Muscle of leg (tissue), 11 donors: Measurements from ENCODE around the gene SFXN4. TPM values are rescaled to one million over a fixed set of nuclear protein-coding genes. Genes with fewer than 3 reads are reported as not detected.

Experiments used
- DNase-seq: peaks from one replicate; pipeline ENCODE4 v3.0.0; 2013
- H3K27ac ChIP-seq: one replicate; pipeline ENCODE4 v1.5.1; 2013; ENCODE audit warnings: mild to moderate bottlenecking, low read length, control low read depth
- H3K27me3 ChIP-seq: one replicate; pipeline ENCODE4 v1.6.1; 2013; ENCODE audit warnings: low read length; ENCODE audit not compliant: control insufficient read depth, insufficient read depth
- H3K36me3 ChIP-seq: one replicate; pipeline ENCODE4 v1.6.1; 2013; ENCODE audit warnings: low read length; ENCODE audit not compliant: control insufficient read depth, insufficient read depth
- H3K4me1 ChIP-seq: one replicate; pipeline ENCODE4 v1.6.1; 2013; ENCODE audit warnings: low read length; ENCODE audit not compliant: control insufficient read depth, insufficient read depth
- H3K4me3 ChIP-seq: one replicate; pipeline ENCODE4 v1.5.1; 2013; ENCODE audit warnings: low read length, control low read depth
- H3K9me3 ChIP-seq: replicated peaks from 2 replicates; pipeline ENCODE4 v1.6.1; 2013; ENCODE audit warnings: low read depth, low read length; ENCODE audit not compliant: control insufficient read depth
- WGBS: methylation state at CpG from one replicate; pipeline ENCODE4 v1.1.5; 2013; ENCODE audit warnings: missing lambda C conversion rate; ENCODE audit not compliant: insufficient coverage; 5-methylcytosine and 5-hydroxymethylcytosine counted together
- polyA plus RNA-seq, 8 donors: library from polyadenylated mRNA; unstranded; fragments of 120-200 nt; gene quantifications; one replicate each; pipeline versions ENCODE4 v1.2.1 to v1.2.3, GENCODE V29; 2013; ENCODE audit warnings: inconsistent platforms in 1 of 8, low replicate concordance in 1 of 8; ENCODE audit not compliant: insufficient read length in 8 of 8, insufficient read depth in 1 of 8
- total RNA-seq: library from RNA; stranded (reverse); fragments of 120-200 nt; gene quantifications from one replicate; pipeline ENCODE4 v1.2.4, GENCODE V29; 2013

Gene SFXN4
- total and polyA plus RNA-seq, 9 donors, result 18.6 to 29.7 (median 20.5) TPM

GRCh38 chr10:119207713-119208552 lies 42.4 kb upstream of the SFXN4 start:
- peak; percentile 89 for DNase-seq
- H3K36me3 ChIP-seq, result no peaks in the 10 kb centered on the region
- H3K4me1 ChIP-seq, result peaks cover 33% of the 10 kb centered on the region
- H3K9me3 ChIP-seq, result no peaks in the 10 kb centered on the region
- H3K27me3 ChIP-seq, result no peaks in the 10 kb centered on the region
- WGBS, result under 1% methylated on average over 56 of the region's 62 CpGs
- peak overlapping the region; percentile 59 for H3K4me3 ChIP-seq
- H3K27ac ChIP-seq, result peak overlapping the region; percentile 90

DNA sequence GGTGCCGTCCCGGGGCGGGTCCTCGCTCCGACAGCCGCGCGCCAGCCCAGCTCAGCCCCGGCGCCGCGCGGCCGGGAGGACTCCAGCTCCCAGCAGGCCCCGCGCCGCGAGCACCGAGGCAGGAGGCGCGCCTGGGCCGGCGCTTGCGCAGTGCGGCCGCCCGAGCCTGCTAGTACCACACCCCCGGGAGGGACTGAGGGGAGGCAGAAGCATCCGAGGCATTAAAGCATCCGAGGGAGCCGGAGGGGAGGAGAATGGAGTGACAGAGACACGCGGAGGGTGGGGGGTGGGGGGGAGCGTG lies 41.8 kb upstream of the SFXN4 start, which contains the start of gene GRK5:
Gene GRK5, plus strand, starts transcription at position 206 of the 301 bp plus-strand sequence. CDS start 347 bp downstream, outside the sequence.
- 0% methylated on average over 19 of the region's 34 CpGs for WGBS
- Histone ChIP-seq H3K9me3 (no peaks in the 10 kb centered on the region), H3K4me1 (peaks cover 29% of the 10 kb centered on the region), H3K27me3 (no peaks in the 10 kb centered on the region), H3K36me3 (no peaks in the 10 kb centered on the region), H3K4me3 (peak within 1 kb of the TSS; percentile 59), H3K27ac (peak within 1 kb of the TSS; percentile 90)
- DNase-seq, result peak; percentile 99

DNA sequence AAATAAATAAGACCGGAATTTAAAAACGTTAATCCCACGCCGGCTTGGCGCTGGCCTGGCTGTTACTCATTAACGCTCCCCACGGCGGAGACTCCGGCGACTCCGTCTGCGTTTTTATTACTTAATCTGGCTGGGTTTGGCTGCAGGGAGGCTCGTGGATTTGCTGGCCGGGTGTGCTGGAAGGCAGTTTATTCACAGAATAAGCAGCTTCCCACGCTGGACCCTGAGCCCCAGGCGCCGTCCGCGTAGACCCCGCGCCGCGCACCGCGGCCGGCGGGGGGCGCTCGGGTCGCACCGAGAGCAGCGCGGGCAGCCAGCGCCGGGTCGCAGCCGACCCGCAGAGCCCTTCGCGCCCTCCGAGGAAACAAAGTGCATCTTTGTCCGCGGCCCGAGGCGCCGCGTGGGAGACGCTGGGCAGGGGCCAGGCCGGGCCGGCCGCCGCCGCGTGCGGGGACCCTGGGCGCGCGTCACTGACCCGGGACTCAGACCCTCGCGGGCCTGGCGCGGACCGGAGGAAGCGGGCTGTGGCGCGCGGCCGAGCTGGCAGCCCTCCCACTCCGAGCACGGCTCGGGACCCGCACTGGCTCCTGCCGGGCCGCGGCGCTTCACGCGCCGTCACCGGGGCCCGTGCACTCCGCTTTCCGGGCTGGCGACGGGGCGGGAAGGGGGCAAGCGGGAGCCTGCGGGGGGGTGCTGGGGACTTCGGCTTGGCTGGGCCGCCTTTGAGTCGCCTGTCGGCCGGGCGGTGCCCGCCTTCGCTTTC lies 41.3 kb upstream of the SFXN4 start:
- peaks cover 28% of the 10 kb centered on the region for H3K4me1 ChIP-seq

GRCh38 chr10:119205894-119206602 lies 40.5 kb upstream of the SFXN4 start:
- H3K27ac ChIP-seq, result peak overlapping the region; percentile 90
- peaks cover 25% of the 10 kb centered on the region for H3K4me1 ChIP-seq
- 42% methylated on average over 13 of the region's 17 CpGs for WGBS

More for the DNA sequence above, 41.3 kb upstream of the SFXN4 start:
- under 1% methylated on average over 89 of the region's 97 CpGs for WGBS
- H3K27ac ChIP-seq, result peak overlapping the region; percentile 90
- no peaks in the 10 kb centered on the region for H3K27me3 ChIP-seq
- peak overlapping the region; percentile 41 for H3K4me3 ChIP-seq
- no peaks in the 10 kb centered on the region for H3K36me3 ChIP-seq
- H3K9me3 ChIP-seq, result no peaks in the 10 kb centered on the region
- peak; percentile 88 for DNase-seq

DNA sequence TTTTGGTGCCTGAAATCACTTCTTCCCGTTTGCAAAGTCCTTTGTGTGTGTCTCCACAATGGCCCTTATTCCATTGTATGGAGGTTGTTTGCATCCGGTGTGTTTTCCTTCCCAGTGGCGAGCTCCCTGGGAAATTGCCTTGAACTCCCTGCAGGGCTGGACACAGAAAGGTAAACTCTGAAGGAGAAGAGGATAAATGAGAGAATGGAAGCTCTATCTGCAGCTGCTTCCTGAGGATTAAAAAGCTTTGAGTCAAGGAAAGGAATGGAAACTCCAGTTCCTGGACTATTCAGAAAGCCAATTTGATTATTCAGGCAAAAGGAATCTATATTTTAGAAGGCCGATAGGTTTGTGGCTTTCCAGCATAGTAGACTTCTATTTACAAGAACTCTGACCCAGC lies 37.5 kb upstream of the SFXN4 start:
- no peak overlapping the region for H3K4me3 ChIP-seq
- peak; percentile 54 for DNase-seq
- H3K27ac ChIP-seq, result peak overlapping the region; percentile 55
- H3K27me3 ChIP-seq, result peaks cover 9% of the 10 kb centered on the region
- H3K36me3 ChIP-seq, result no peaks in the 10 kb centered on the region
- 47% methylated on average over 2 of the region's 4 CpGs for WGBS
- peaks cover 14% of the 10 kb centered on the region for H3K4me1 ChIP-seq
- no peaks in the 10 kb centered on the region for H3K9me3 ChIP-seq

More at GRCh38 chr10:119205894-119206602, 40.5 kb upstream of the SFXN4 start:
- H3K9me3 ChIP-seq, result no peaks in the 10 kb centered on the region
- no peaks in the 10 kb centered on the region for H3K36me3 ChIP-seq
- DNase-seq, result peak; percentile 71
- H3K27me3 ChIP-seq, result no peaks in the 10 kb centered on the region
- peak overlapping the region; percentile 36 for H3K4me3 ChIP-seq

- DNase-seq, result no peak
- H3K4me3 ChIP-seq, result no peak overlapping the region
- no CpG with 5 or more reads among the region's 1 CpG for WGBS
- peaks cover 9% of the 10 kb centered on the region for H3K27me3 ChIP-seq
- H3K27ac ChIP-seq, result no peak overlapping the region
- H3K36me3 ChIP-seq, result no peaks in the 10 kb centered on the region
- peaks cover 9% of the 10 kb centered on the region for H3K4me1 ChIP-seq
- no peaks in the 10 kb centered on the region for H3K9me3 ChIP-seq
These were observed 35.7 kb upstream of the SFXN4 start for GRCh38 chr10:119201233-119201632.

DNA sequence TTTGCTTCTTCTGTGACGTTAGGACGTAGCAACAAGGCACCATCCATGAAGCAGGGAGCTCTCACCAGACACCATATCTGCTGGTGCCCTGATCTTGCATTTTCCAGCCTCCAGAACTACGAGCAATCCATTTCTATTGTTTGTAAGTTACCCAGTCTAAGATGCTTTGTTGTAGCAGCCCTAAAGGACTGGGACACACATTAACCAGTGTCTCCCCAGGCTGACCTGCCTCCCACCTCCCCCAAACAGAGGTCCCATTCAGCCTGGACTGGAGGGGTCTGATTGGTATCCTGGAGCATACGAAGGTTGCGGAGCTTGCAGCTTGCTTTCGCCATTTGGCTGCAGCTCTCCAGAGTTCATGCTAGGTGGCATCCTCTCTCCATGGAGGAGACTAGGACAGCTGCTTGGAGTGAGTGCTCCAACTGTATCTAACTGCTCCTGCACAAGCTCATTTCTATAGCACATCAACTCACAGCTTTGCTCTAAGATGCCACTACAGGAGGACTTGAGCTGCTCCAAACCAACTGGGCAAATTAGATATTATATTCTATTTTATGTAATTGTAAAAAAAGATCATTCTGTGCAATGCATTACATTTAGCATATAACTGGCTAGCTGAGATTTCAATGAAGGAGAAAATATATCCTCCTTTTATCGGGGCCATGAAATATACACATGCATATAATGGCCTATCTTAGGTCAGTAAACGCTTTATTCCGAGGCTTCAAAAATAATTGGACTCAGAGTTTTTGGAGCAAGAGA lies 33.9 kb upstream of the SFXN4 start:
- DNase-seq, result peak; percentile 93
- 35% methylated on average over 6 of the region's 9 CpGs for WGBS

DNA sequence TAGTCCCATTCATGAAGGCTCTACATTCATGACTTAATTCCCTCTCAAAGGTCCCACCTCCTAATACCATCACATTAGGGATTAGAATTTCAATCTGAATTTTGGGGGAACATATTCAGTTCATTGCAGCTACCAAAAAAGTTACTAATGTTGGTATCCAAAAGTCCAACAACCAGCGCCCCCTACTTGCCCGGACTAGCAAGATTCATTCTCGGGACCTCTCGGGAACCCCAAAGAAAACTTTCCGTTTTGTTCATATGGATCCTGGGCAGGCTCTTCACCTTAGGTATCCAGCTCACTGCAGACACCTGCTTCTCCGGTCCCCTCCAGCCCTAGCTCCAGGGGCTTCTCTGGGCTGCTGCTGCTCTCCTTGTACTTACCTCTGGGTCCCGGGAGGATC lies 32.9 kb upstream of the SFXN4 start:
- H3K27ac ChIP-seq, result no peak overlapping the region
- WGBS, result 20% methylated on average over 6 of the region's 7 CpGs
- DNase-seq, result no peak
- peaks cover 2% of the 10 kb centered on the region for H3K4me1 ChIP-seq
- no peaks in the 10 kb centered on the region for H3K9me3 ChIP-seq
- peaks cover 9% of the 10 kb centered on the region for H3K27me3 ChIP-seq
- no peak overlapping the region for H3K4me3 ChIP-seq
- H3K36me3 ChIP-seq, result no peaks in the 10 kb centered on the region

More for the DNA sequence above, 33.9 kb upstream of the SFXN4 start:
- Histone ChIP-seq H3K9me3 (no peaks in the 10 kb centered on the region), H3K27ac (no peak overlapping the region), H3K36me3 (no peaks in the 10 kb centered on the region), H3K4me3 (no peak overlapping the region), H3K4me1 (peaks cover 2% of the 10 kb centered on the region), H3K27me3 (peaks cover 9% of the 10 kb centered on the region)

- peaks cover 9% of the 10 kb centered on the region for H3K27me3 ChIP-seq
- peaks cover 2% of the 10 kb centered on the region for H3K4me1 ChIP-seq
- H3K36me3 ChIP-seq, result no peaks in the 10 kb centered on the region
- H3K27ac ChIP-seq, result no peak overlapping the region
- WGBS, result no CpG with 5 or more reads among the region's 4 CpGs
- DNase-seq, result no peak
- H3K4me3 ChIP-seq, result no peak overlapping the region
- H3K9me3 ChIP-seq, result no peaks in the 10 kb centered on the region
These were observed 32.4 kb upstream of the SFXN4 start for GRCh38 chr10:119197921-119198320.
